ENCODE measurements around the gene TMPRSS6. TPM values are rescaled to one million over a fixed set of nuclear protein-coding genes. Genes with fewer than 3 reads are reported as not detected.

TMPRSS6 gene
- total RNA-seq, result not detected in 2 replicates

GRCh38 chr22:37109242-37109917, at the start of gene TMPRSS6:
Gene TMPRSS6, minus strand, starts transcription at chr22:37109713. Its CDS starts 6,296 bp downstream, at chr22:37103417.

GRCh38 chr22:37051391-37052385, 57.8 kb downstream of the TMPRSS6 start, which contains the start of gene KCTD17:
Gene KCTD17, plus strand, starts transcription at chr22:37051742. Its CDS starts 19 bp downstream, at chr22:37051761.

GRCh38 chr22:37019309-37020191, 90.0 kb downstream of the TMPRSS6 start, which contains the start of the genes MPST and TST:
Gene MPST, plus strand, starts transcription at chr22:37019742. Its CDS starts 95 bp downstream, at chr22:37019837.
Gene TST, minus strand, starts transcription at chr22:37019447. Its CDS starts 715 bp downstream, at chr22:37018732.

Other genes with a start within 250 kb of the TMPRSS6 start
- gene NCF4, start 248.7 kb downstream of the TMPRSS6 start, total RNA-seq, result not detected in 2 replicates
- gene CSF2RB, start 196.1 kb downstream of the TMPRSS6 start, total RNA-seq, result 0.09 TPM in 1 of 2 replicates, not detected in the other
- gene TST, start 90.3 kb downstream of the TMPRSS6 start, total RNA-seq, result 34.2 and 43.7 TPM in 2 replicates
- gene MPST, start 90.0 kb downstream of the TMPRSS6 start, total RNA-seq, result 54.8 and 62.0 TPM in 2 replicates
- gene KCTD17, start 58.0 kb downstream of the TMPRSS6 start, total RNA-seq, result 22.6 and 26.1 TPM in 2 replicates
- under 0.01 TPM in 1 of 2 replicates, not detected in the other for gene IL2RB, start 40.2 kb upstream of the TMPRSS6 start, total RNA-seq
- 5.8 and 6.0 TPM in 2 replicates for gene C1QTNF6, start 78.5 kb upstream of the TMPRSS6 start, total RNA-seq
- gene SSTR3, start 102.8 kb upstream of the TMPRSS6 start, total RNA-seq, result under 0.01 and 0.09 TPM in 2 replicates
- 2.4 and 2.8 TPM in 2 replicates for gene RAC2, start 134.6 kb upstream of the TMPRSS6 start, total RNA-seq
- 0.09 and 0.43 TPM in 2 replicates for gene CYTH4, start 172.8 kb upstream of the TMPRSS6 start, total RNA-seq

All from smooth muscle cell of bladder (primary cell).